LNCaP clone FGC (cell line): ENCODE measurements around the gene ZNF493.
A peak's percentile ranks its signal among the peaks of the same experiment; 100 is the strongest.

Source experiments
- DNase-seq: peaks from one replicate; pipeline ENCODE4 v3.0.0-alpha.2; 2011; ENCODE audit warnings: low read depth
- H3K4me3 ChIP-seq: 2 replicates; pipeline ENCODE4 v1.5.1; 2011; ENCODE audit warnings: mild to moderate bottlenecking, low read depth, low read length, control low read depth
- TF ChIP-seq, protein P1 (sequence below): IDR thresholded peaks from 2 replicates; pipeline ENCODE4 v1.5.1; 2012; ENCODE audit warnings: mild to moderate bottlenecking; ENCODE audit not compliant: control insufficient read depth, insufficient read depth; ENCODE audit errors: extremely low read depth

Gene ZNF493

DNA sequence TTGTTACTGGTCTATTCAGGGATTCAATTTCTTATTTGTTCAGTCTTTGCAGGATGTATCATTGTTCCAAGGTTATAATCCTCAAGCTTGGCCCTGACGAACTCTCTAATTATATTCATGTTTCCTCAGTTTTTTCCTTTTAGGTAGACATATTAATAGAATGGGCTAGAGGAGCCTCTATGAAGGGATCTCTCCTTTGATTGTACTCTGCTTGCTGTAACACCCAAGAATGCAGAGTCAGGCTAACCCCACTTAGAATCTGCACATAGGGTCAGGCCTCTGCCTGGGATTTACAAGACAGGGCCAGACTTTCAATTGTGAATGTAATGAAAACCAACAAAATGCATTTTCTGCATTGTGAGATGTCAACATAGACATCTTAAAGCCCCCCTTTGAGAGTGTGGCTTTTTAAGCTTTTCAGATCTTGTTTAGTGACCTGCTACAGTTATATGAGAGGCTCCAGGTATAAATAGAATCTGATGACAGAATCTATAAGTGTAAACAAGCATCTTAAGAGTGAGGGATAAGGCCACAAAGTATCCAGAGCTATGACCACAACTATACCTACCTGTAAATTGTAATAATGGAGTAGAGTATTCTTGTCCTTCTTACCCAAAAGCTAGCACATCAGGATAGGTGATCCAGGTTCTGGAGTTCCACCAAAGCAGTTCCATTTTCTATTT is 5.5 kb downstream of the ZNF493 start:
- DNase-seq: no peak
- H3K4me3 ChIP-seq: no peak overlapping the region
- TF ChIP-seq, protein P1, sequence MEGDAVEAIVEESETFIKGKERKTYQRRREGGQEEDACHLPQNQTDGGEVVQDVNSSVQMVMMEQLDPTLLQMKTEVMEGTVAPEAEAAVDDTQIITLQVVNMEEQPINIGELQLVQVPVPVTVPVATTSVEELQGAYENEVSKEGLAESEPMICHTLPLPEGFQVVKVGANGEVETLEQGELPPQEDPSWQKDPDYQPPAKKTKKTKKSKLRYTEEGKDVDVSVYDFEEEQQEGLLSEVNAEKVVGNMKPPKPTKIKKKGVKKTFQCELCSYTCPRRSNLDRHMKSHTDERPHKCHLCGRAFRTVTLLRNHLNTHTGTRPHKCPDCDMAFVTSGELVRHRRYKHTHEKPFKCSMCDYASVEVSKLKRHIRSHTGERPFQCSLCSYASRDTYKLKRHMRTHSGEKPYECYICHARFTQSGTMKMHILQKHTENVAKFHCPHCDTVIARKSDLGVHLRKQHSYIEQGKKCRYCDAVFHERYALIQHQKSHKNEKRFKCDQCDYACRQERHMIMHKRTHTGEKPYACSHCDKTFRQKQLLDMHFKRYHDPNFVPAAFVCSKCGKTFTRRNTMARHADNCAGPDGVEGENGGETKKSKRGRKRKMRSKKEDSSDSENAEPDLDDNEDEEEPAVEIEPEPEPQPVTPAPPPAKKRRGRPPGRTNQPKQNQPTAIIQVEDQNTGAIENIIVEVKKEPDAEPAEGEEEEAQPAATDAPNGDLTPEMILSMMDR: no peak

DNA sequence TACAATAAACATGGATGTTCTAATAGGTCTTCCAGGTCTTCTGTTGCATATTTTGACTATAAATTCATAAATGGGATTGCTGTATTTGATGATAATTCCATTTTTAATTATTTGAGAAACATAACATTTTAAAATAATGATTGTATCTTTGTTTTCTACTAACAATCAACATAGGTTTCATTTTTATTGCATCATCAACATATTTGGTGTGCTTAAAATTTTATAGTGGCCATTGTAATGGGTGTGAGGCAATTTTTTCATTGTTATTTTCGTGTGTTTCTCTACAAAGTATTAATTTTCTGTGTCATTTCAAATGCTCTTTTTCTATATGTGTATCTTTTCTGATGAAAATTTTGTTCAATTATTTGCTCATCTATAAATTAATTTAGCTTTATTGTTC is 13.2 kb downstream of the ZNF493 start:
- TF ChIP-seq, protein P1: no peak
- no peak for DNase-seq
- H3K4me3 ChIP-seq: no peak overlapping the region

DNA sequence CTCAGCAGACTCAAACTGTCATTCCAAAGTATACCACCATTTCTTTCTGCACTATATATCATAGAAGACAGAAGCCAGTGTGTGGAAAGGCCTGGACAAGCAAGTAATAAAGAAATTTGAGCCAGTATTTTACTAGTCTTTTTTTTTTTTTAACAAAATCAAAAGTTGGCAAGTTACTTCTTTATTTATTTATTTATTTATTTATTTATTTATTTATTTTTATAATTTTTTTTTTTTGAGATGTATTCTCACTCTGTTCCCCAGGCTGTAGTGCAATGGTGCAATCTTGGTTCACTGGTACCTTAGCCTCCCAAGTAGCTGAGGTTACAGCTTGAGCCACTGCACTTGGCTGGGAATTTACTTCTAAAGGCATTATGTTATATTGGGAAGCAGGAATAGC is 25.3 kb downstream of the ZNF493 start:
- no peak overlapping the region for H3K4me3 ChIP-seq
- DNase-seq: no peak
- TF ChIP-seq, protein P1: no peak

DNA sequence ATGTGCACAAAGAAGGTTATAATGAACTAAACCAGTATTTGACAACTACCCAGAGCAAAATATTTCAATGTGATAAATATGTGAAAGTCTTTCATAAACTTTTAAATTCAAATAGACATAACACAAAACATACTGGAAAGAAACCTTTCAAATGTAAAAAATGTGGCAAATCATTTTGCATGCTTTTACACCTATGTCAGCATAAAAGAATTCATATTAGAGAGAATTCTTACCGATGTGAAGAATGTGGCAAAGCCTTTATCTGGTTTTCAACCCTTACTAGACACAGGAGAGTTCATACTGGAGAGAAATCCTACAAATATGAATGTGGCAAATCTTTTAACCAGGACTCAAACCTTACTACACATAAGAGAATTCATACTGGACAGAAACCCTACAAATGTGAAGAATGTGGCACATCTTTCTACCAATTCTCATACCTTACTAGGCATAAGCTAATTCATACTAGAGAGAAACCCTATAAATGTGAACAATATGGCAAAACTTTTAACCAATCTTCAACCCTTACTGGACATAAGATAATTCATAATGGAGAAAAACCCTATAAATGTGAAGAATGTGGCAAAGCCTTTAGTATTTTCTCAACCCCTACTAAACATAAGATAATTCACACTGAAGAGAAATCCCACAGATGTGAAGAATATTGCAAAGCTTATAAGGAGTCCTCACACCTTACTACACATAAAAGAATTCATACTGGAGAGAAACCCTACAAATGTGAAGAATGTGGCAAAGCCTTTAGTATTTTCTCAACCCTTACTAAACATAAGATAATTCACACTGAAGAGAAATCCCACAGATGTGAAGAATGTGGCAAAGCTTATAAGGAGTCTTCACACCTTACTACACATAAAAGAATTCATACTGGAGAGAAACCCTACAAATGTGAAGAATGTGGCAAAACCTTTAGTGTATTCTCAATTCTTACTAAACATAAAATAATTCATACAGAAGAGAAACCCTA is 26.4 kb downstream of the ZNF493 start:
- no peak overlapping the region for H3K4me3 ChIP-seq
- no peak for DNase-seq
- TF ChIP-seq, protein P1: no peak

DNA sequence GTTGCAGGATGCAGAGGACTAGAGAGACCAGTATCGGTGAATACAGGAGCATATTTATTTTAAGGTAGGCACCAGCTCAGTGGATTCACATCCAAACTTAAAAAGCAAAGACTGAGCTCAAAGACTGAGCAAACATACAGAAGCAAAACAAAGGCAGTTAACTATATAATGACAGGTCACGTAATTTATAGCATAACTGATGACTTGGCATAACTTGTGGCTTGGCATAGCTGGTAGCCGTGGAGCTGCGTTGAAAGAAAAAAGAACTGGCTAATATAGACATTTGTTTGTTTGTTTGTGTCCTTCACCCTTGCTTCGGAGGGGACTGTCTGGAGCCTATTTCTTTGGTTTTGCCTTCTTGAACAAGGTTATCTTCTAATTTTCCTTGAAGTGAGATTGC is 33.7 kb downstream of the ZNF493 start:
- TF ChIP-seq, protein P1: no peak
- no peak overlapping the region for H3K4me3 ChIP-seq
- no peak for DNase-seq

DNA sequence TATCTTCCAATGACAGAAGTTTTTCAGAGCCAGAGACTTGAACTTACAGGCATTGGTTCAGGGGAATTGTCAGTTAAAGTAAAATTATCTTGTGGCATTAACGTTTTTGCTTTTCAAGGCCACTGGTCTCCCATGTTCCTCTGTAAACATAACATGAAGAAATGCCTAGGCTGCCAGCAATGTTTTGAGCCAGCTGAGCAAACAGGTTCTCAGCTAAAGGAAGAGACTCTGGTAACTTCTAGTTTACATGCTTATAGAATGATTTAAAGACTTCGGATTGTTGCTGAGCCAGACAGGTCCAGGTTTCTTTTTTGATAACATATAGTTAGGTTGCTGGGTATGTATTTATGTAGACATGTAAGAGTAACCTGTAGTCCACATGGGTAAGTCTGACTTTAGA is 35.7 kb downstream of the ZNF493 start:
- peak; percentile 70 for DNase-seq
- TF ChIP-seq, protein P1: no peak
- no peak overlapping the region for H3K4me3 ChIP-seq
